Measurements from ENCODE around the gene MUC2. TPM values are rescaled to one million over a fixed set of nuclear protein-coding genes. Genes with fewer than 3 reads are reported as not detected.

Gene MUC2
- total RNA-seq, 6 experiments from 2014 or later: 0.04 TPM; not detected in 5

DNA sequence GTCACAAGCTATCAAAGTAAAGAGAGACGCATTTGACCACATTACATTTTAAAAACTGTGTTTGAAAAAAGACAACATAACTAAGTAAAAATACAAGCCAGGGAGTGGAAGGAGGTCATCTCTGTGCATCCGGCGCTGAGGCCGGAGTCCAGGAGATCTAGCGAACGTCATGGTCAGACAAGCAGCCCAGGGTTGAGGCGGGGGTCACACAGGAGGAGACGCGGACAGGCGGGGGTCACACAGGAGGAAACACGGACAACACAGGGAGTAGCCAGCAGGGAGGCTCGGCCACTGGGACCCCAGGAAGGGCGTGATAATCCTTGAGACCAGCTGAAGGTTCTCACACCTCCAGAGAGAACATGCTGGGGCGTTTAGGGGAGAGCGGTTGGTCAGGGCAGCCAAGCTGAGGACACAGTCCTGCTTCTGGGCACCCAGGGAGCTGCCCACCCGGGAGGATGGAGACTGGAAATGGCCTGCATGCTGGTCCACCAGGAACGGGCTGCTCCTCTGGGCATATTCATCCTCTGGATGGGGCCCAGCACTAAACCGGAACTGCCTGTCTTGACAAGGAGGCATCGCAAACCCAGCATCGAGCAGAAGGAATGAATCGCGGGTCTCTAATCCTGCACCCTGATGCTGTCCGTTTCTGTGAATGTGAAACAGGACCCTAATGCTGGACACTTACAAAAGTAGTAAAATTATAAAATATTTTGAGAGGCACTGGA lies 42.2 kb downstream of the MUC2 start:
- Histone ChIP-seq H3K27me3 (no peaks in the 10 kb centered on the region), H3K9me3 (no peaks in the 10 kb centered on the region), H3K36me3 (no peaks in the 10 kb centered on the region), H3K4me3 (no peak overlapping the region), H3K4me1 (no peaks in the 10 kb centered on the region), H3K27ac (no peak overlapping the region)
- TF ChIP-seq POLR2A (IDR thresholded peaks at IDR 0.05) (no peak), CTCF (IDR thresholded peaks at IDR 0.05) (no peak)
- WGBS (ENCODE audit: insufficient coverage, low coverage, low lambda C conversion rate, missing lambda C conversion rate): 51% methylated on average over 15 of the region's 23 CpGs
- ATAC-seq (no peak), DNase-seq (peak; percentile 11 to 43 (median 34))
- intact Hi-C loops (cut with DNase I): no loop called here

- peak in 2 of 3 donors; percentile 38 to 39 for DNase-seq
- TF ChIP-seq CTCF (IDR thresholded peaks at IDR 0.05) (no peak), POLR2A (IDR thresholded peaks at IDR 0.05) (no peak)
- no peak for ATAC-seq
- no peak overlapping the region for H3K4me3 ChIP-seq
- H3K9me3 ChIP-seq: no peaks in the 10 kb centered on the region
- 17% methylated on average over 1 of the region's 6 CpGs for WGBS (ENCODE audit: insufficient coverage, low coverage, low lambda C conversion rate, missing lambda C conversion rate)
- H3K27me3 ChIP-seq: no peaks in the 10 kb centered on the region
- H3K36me3 ChIP-seq: no peaks in the 10 kb centered on the region
- intact Hi-C loops (cut with DNase I): no loop called here
- no peaks in the 10 kb centered on the region for H3K4me1 ChIP-seq
- H3K27ac ChIP-seq: no peak overlapping the region
Observed at GRCh38 chr11:1117992-1118391, 43.3 kb downstream of the MUC2 start.

- H3K4me1 ChIP-seq: no peaks in the 10 kb centered on the region
- intact Hi-C loops (cut with DNase I): no loop called here
- ATAC-seq (no peak), DNase-seq (peak in 2 of 3 donors; percentile 22 to 30)
- H3K9me3 ChIP-seq: no peaks in the 10 kb centered on the region
- no peaks in the 10 kb centered on the region for H3K27me3 ChIP-seq
- H3K4me3 ChIP-seq: no peak overlapping the region
- 47% methylated on average over 9 of the region's 22 CpGs for WGBS (ENCODE audit: insufficient coverage, low coverage, low lambda C conversion rate, missing lambda C conversion rate)
- H3K36me3 ChIP-seq: no peaks in the 10 kb centered on the region
- TF ChIP-seq POLR2A (IDR thresholded peaks at IDR 0.05): no peak
- no peak for TF ChIP-seq CTCF (IDR thresholded peaks at IDR 0.05)
- no peak overlapping the region for H3K27ac ChIP-seq
Observed at GRCh38 chr11:1118755-1119603, 44.3 kb downstream of the MUC2 start.

DNA sequence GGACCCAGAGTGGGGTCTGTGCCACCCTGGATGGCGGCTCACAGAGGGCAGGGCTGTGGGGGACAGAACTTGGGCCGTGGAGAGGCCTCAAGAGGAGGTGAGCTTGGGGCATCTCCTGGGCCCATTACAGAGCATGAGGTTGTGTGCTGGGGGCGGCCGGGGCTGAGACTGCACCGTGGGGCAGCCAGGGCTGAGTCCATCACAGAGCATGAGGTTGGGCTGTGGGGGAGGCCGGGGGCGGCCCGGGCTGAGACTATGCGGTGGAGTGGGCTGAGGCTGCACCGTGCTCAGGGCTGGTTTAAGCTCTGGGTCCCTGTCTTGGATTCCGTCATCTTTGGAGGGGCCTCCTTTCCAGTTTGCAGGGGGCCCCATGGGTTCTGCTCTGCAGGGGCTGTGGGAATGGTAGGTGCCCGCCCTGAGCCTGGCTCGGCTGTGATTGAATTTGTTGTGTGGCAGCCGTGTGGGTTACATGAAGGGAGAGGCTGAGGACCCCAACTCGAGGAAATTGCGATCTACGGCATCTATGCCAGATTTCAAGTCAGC lies 45.0 kb downstream of the MUC2 start:
- WGBS (ENCODE audit: insufficient coverage, low coverage, low lambda C conversion rate, missing lambda C conversion rate): 70% methylated on average over 6 of the region's 17 CpGs
- no peak overlapping the region for H3K27ac ChIP-seq
- H3K4me3 ChIP-seq: no peak overlapping the region
- no peaks in the 10 kb centered on the region for H3K9me3 ChIP-seq
- ATAC-seq (no peak), DNase-seq (peak in 2 of 3 donors; percentile 39 to 45)
- H3K36me3 ChIP-seq: no peaks in the 10 kb centered on the region
- no peaks in the 10 kb centered on the region for H3K4me1 ChIP-seq
- intact Hi-C loops (cut with DNase I): no loop called here
- no peaks in the 10 kb centered on the region for H3K27me3 ChIP-seq
- no peak for TF ChIP-seq POLR2A (IDR thresholded peaks at IDR 0.05)
- no peak for TF ChIP-seq CTCF (IDR thresholded peaks at IDR 0.05)
